ENCODE measurements around the gene GALNT16. TPM values are rescaled to one million over a fixed set of nuclear protein-coding genes. Genes with fewer than 3 reads are reported as not detected.
A peak's percentile ranks its signal among the peaks of the same experiment; 100 is the strongest.

Gene GALNT16
- polyA plus RNA-seq, 3 donors: 0.01 TPM; not detected in 2

GRCh38 chr14:69351385-69351784 lies 91.4 kb downstream of the GALNT16 start:
- H3K36me3 Mint-ChIP-seq: no peaks in the 10 kb centered on the region
- intact Hi-C loops (cut with micrococcal nuclease): no loop called here

GRCh38 chr14:69351911-69352310 lies 92.0 kb downstream of the GALNT16 start:
- Mint-ChIP-seq H3K4me3 (no peak overlapping the region), H3K4me1 (peaks cover 19% of the 10 kb centered on the region), H3K27ac (no peak overlapping the region), H3K27me3 (ENCODE audit: low read depth in 3 of 3) (peaks cover 1 to 14% (median 10%) of the 10 kb centered on the region in 3 donors), H3K36me3 (no peaks in the 10 kb centered on the region), H3K9me3 (no peaks in the 10 kb centered on the region)
- H4K20me1 ChIP-seq (ENCODE audit: insufficient read depth, low read length): no peaks in the 10 kb centered on the region
- intact Hi-C loops (cut with micrococcal nuclease): no loop called here
- H3K36me3 ChIP-seq (replicated peaks in 1 of 2; ENCODE audit: control insufficient read depth in 1 of 2, insufficient read depth in 2 of 2, low read length in 2 of 2): no peaks in the 10 kb centered on the region
- H3K4me3 ChIP-seq (replicated peaks in 1 of 3; ENCODE audit: low read depth in 2 of 3, low read length in 3 of 3): no peak overlapping the region
- peaks cover 11 to 16% of the 10 kb centered on the region in 2 donors for H3K4me1 ChIP-seq (ENCODE audit: control insufficient read depth in 1 of 2, insufficient read depth in 2 of 2, low read length in 2 of 2)
- H3K9ac ChIP-seq (ENCODE audit: insufficient read depth, low read length, poor library complexity, severe bottlenecking): no peak overlapping the region
- no peaks in the 10 kb centered on the region for H3K9me3 ChIP-seq (replicated peaks in 1 of 2; ENCODE audit: control insufficient read depth in 1 of 2, insufficient read depth in 1 of 2, low read length in 2 of 2)
- H3K4me2 ChIP-seq (replicated peaks; ENCODE audit: extremely low read depth, low read length, poor library complexity, severe bottlenecking): no peak overlapping the region
- WGBS (ENCODE audit: insufficient coverage): 63% methylated on average over 2 of the region's 5 CpGs
- H3K27me3 ChIP-seq (ENCODE audit: control insufficient read depth in 2 of 2, insufficient read depth in 2 of 2, low read length in 2 of 2): no peaks in the 10 kb centered on the region
- no peaks in the 10 kb centered on the region for H3K79me2 ChIP-seq (ENCODE audit: insufficient read depth, low read length)
- TF ChIP-seq CTCF (IDR thresholded peaks at IDR 0.05): no peak
- H3K27ac ChIP-seq (ENCODE audit: low read depth in 1 of 2, low read length in 2 of 2): no peak overlapping the region
- no peak overlapping the region for H2AFZ ChIP-seq (ENCODE audit: insufficient read depth, low read depth, low read length, poor library complexity, severe bottlenecking)
- no peak for DNase-seq

More at GRCh38 chr14:69351385-69351784, 91.4 kb downstream of the GALNT16 start:
- no peaks in the 10 kb centered on the region for H3K9me3 ChIP-seq (replicated peaks in 1 of 2; ENCODE audit: control insufficient read depth in 1 of 2, insufficient read depth in 1 of 2, low read length in 2 of 2)
- peaks cover 11 to 16% of the 10 kb centered on the region in 2 donors for H3K4me1 ChIP-seq (ENCODE audit: control insufficient read depth in 1 of 2, insufficient read depth in 2 of 2, low read length in 2 of 2)
- no peaks in the 10 kb centered on the region for H3K79me2 ChIP-seq (ENCODE audit: insufficient read depth, low read length)
- Mint-ChIP-seq H3K27me3 (ENCODE audit: low read depth in 3 of 3) (peaks cover 1 to 13% (median 10%) of the 10 kb centered on the region in 3 donors), H3K27ac (peak overlapping the region in 4 of 7 donors; percentile 16 to 71 (median 44)), H3K9me3 (no peaks in the 10 kb centered on the region), H3K4me3 (peak overlapping the region in 1 of 2 donors; percentile 15), H3K4me1 (peaks cover 19% of the 10 kb centered on the region)
- no peak overlapping the region for H3K4me2 ChIP-seq (replicated peaks; ENCODE audit: extremely low read depth, low read length, poor library complexity, severe bottlenecking)
- H2AFZ ChIP-seq (ENCODE audit: insufficient read depth, low read depth, low read length, poor library complexity, severe bottlenecking): no peak overlapping the region
- H3K4me3 ChIP-seq (replicated peaks in 1 of 3; ENCODE audit: low read depth in 2 of 3, low read length in 3 of 3): no peak overlapping the region
- H4K20me1 ChIP-seq (ENCODE audit: insufficient read depth, low read length): no peaks in the 10 kb centered on the region
- no peak for TF ChIP-seq CTCF (IDR thresholded peaks at IDR 0.05)
- no peaks in the 10 kb centered on the region for H3K27me3 ChIP-seq (ENCODE audit: control insufficient read depth in 2 of 2, insufficient read depth in 2 of 2, low read length in 2 of 2)
- no peaks in the 10 kb centered on the region for H3K36me3 ChIP-seq (replicated peaks in 1 of 2; ENCODE audit: control insufficient read depth in 1 of 2, insufficient read depth in 2 of 2, low read length in 2 of 2)
- peak; percentile 24 to 37 (median 25) for DNase-seq
- H3K27ac ChIP-seq (ENCODE audit: low read depth in 1 of 2, low read length in 2 of 2): peak overlapping the region in 1 of 2 donors; percentile 47
- no peak overlapping the region for H3K9ac ChIP-seq (ENCODE audit: insufficient read depth, low read length, poor library complexity, severe bottlenecking)
- WGBS (ENCODE audit: insufficient coverage): 63% methylated on average over 3 of the region's 3 CpGs
